Natural killer cell (primary cell): ENCODE results near the gene ZNF322. TPM values are rescaled to one million over a fixed set of nuclear protein-coding genes. Genes with fewer than 3 reads are reported as not detected.
A peak's percentile ranks its signal among the peaks of the same experiment; 100 is the strongest.
"Not testable (repeated sequence)": the region's sequence is repeated elsewhere in the genome, so short reads cannot be mapped to it uniquely, and the experiment has no call there.

Experiments used
- ATAC-seq, 3 donors: fragments of 150-1000 bp in 2 of 3; fragments of 200-7000 bp in 1 of 3; cut with Tn5 transposase; 1 replicate in 1 of 3; 2 replicates in 2 of 3; pipeline ENCODE4 v1.10.0; 2021; ENCODE audit warnings: mild to moderate bottlenecking in 2 of 3, moderate library complexity in 2 of 3
- DNase-seq, 2 donors: peaks; one replicate each; pipeline versions ENCODE4 v3.0.0 to v3.0.0-alpha.2; 2013 to 2021; ENCODE audit warnings: mixed read lengths in 1 of 2
- H3K27ac ChIP-seq: one replicate; pipeline ENCODE4 v1.5.1; 2013; ENCODE audit warnings: mild to moderate bottlenecking, low read length
- H3K27me3 ChIP-seq: one replicate; pipeline ENCODE4 v1.6.1; 2013; ENCODE audit warnings: low read length; ENCODE audit not compliant: control insufficient read depth, insufficient read depth
- H3K36me3 ChIP-seq: one replicate; pipeline ENCODE4 v1.6.1; 2013; ENCODE audit warnings: low read length; ENCODE audit not compliant: control insufficient read depth, insufficient read depth
- H3K4me1 ChIP-seq: one replicate; pipeline ENCODE4 v1.6.1; 2013; ENCODE audit warnings: low read length; ENCODE audit not compliant: control insufficient read depth, insufficient read depth
- H3K4me3 ChIP-seq: one replicate; pipeline ENCODE4 v1.5.1; 2013; ENCODE audit warnings: low read length
- H3K9me3 ChIP-seq: one replicate; pipeline ENCODE4 v1.6.1; 2013; ENCODE audit warnings: low read length; ENCODE audit not compliant: control insufficient read depth, insufficient read depth
- H3K27ac Mint-ChIP-seq, 2 donors: one replicate each; pipeline ENCODE4 v1.8.0; 2022; ENCODE audit warnings: mild to moderate bottlenecking in 2 of 2, mixed read lengths in 2 of 2, moderate library complexity in 1 of 2
- H3K27me3 Mint-ChIP-seq, 2 donors: one replicate each; pipeline ENCODE4 v1.8.0; 2022; ENCODE audit warnings: low read depth in 2 of 2, mixed read lengths in 2 of 2
- H3K36me3 Mint-ChIP-seq: one replicate; pipeline ENCODE4 v1.8.0; 2022; ENCODE audit warnings: mixed read lengths
- H3K4me1 Mint-ChIP-seq, 2 donors: one replicate each; pipeline ENCODE4 v1.8.0; 2022; ENCODE audit warnings: mixed read lengths in 2 of 2
- H3K4me3 Mint-ChIP-seq: one replicate; pipeline ENCODE4 v1.8.0; 2022; ENCODE audit warnings: mild to moderate bottlenecking, moderate library complexity, mixed read lengths
- H3K9me3 Mint-ChIP-seq, 2 donors: one replicate each; pipeline ENCODE4 v1.8.0; 2022; ENCODE audit warnings: mixed read lengths in 2 of 2
- WGBS: methylation state at CpG from one replicate; pipeline ENCODE4 v1.1.7; 2013; ENCODE audit warnings: missing lambda C conversion rate; ENCODE audit not compliant: insufficient coverage; 5-methylcytosine and 5-hydroxymethylcytosine counted together
- intact Hi-C: fragments of 100-400 bp; cut with micrococcal nuclease; formaldehyde crosslinking; loops from one replicate; pipeline ENCODE4 v1.14.2; 2022
- total RNA-seq, 4 donors: library from RNA; stranded (reverse); fragments of 120-200 nt in 1 of 4; gene quantifications; one replicate each; pipeline versions ENCODE4 v1.2.3 to v1.2.4, GENCODE V29; 2013 to 2022
- TF ChIP-seq, protein P1 (sequence below): fragments of 200-600 bp; IDR thresholded peaks from one replicate; pipeline ENCODE4 v1.8.0; 2022; ENCODE audit warnings: antibody characterized with exemption

ZNF322 gene
- total RNA-seq, 3 donors from 2014 or later (not counting 1 experiment from before 2014, with no cell fraction given), result 7.0 to 12.1 (median 9.3) TPM

DNA sequence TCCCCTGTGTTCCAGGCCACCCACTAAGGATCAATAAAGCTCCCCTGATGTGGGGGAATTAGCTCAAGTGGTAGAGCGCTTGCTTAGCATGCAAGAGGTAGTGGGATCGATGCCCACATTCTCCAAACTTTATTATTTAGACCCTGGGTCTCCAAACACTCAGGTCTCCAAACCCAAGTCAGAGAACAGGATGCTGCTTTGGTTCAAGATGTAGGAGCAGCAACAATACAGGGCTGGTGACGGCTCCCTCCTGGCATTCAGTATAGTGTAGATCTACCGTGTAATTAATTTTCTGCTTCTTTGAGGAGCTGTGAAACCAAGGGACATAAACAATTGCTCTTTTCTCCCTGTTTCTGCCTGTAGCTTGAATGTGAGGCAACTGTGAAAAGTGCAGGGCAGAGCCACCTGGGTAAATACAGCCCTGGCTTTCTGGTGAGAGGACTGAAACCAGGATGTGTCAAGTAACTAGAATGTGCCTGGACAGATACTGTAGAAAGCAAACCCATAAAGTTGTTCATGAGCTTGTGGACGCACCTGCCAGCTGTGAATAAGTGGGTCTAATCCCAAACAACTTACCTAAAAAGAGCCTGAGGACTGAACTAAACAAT is 23.0 kb upstream of the ZNF322 start:
- H3K4me1 ChIP-seq, H3K36me3 ChIP-seq, H3K9me3 ChIP-seq, intact Hi-C loops, H3K27me3 Mint-ChIP-seq, H3K27me3 ChIP-seq, H3K27ac Mint-ChIP-seq, DNase-seq, H3K4me3 ChIP-seq, H3K9me3 Mint-ChIP-seq, H3K4me3 Mint-ChIP-seq, H3K27ac ChIP-seq, H3K4me1 Mint-ChIP-seq, H3K36me3 Mint-ChIP-seq, ATAC-seq: not testable (repeated sequence)
- WGBS, result no CpG with 5 or more reads among the region's 5 CpGs

DNA sequence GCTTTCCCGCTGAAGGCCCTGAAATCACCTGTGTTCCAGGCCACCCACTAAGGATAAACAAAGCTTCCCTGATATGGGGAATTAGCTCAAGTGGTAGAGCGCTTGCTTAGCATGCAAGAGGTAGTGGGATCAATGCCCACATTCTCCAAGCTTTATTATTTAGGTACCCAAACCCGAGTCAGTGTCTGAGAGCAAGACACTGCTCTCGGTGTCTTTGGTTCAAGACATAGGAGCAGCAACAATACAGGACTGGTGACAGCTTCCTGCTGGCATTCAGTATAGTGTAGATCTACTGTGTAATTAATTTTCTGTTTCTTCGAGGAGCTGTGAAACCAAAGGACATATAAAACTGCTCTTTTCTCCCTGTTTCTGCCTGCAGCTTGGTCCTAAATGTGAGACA is 13.7 kb upstream of the ZNF322 start:
- H3K27me3 Mint-ChIP-seq, H3K4me3 Mint-ChIP-seq, H3K27ac ChIP-seq, H3K4me1 Mint-ChIP-seq, H3K27ac Mint-ChIP-seq, ATAC-seq, H3K36me3 ChIP-seq, H3K36me3 Mint-ChIP-seq, DNase-seq, H3K27me3 ChIP-seq, H3K9me3 ChIP-seq, H3K4me1 ChIP-seq, H3K4me3 ChIP-seq, H3K9me3 Mint-ChIP-seq, intact Hi-C loops: not testable (repeated sequence)
- WGBS, result no CpG with 5 or more reads among the region's 5 CpGs

DNA sequence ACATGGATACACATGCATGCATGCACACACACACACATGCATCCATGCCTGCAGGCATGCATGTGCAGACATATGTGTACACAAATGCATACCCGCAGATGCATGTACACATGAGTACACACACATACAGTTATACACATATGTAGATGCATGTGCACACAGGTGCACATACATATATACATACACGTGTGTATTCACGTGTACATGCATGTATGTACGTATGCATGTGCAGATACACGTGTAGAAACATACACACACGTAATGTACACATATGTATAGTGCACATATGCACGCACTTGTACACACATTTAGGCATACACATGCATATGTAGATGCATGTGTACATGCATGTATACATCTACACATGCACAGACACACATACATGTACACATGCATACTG is 11.0 kb upstream of the ZNF322 start:
- H3K27me3 ChIP-seq, intact Hi-C loops, H3K9me3 Mint-ChIP-seq, H3K27ac ChIP-seq, DNase-seq, H3K36me3 Mint-ChIP-seq, H3K36me3 ChIP-seq, H3K4me1 ChIP-seq, H3K4me3 ChIP-seq, H3K27ac Mint-ChIP-seq, H3K4me1 Mint-ChIP-seq, H3K4me3 Mint-ChIP-seq, H3K9me3 ChIP-seq: not testable (repeated sequence)
- peak in 1 of 3 donors; percentile 35 for ATAC-seq
- H3K27me3 Mint-ChIP-seq, result peaks cover 7 to 11% of the 10 kb centered on the region in 2 donors
- 79% methylated on average over 7 of the region's 7 CpGs for WGBS

DNA sequence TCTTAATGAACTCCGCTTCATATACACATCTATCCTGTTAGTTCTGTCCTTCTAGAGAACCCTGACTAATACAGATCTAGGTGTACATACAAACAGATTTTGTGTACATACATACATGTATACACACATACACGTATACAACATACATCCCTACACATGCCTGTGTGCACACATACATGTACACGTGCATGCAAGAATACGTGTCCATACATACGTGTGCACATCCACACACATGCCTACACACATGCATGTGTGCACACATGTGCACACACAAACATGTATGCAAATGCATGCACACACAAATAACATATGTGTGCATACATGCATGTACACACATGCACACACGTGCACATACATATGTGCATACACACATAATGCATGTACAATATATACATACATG is 10.5 kb upstream of the ZNF322 start:
- H3K9me3 Mint-ChIP-seq, H3K4me3 ChIP-seq, H3K27ac Mint-ChIP-seq, DNase-seq, H3K36me3 ChIP-seq, intact Hi-C loops, H3K4me1 ChIP-seq, H3K9me3 ChIP-seq, H3K4me3 Mint-ChIP-seq, H3K4me1 Mint-ChIP-seq, H3K27ac ChIP-seq, H3K36me3 Mint-ChIP-seq: not testable (repeated sequence)
- 91% methylated on average over 6 of the region's 6 CpGs for WGBS
- peaks cover 11% of the 10 kb centered on the region for H3K27me3 ChIP-seq
- peaks cover 10 to 15% of the 10 kb centered on the region in 2 donors for H3K27me3 Mint-ChIP-seq
- peak in 1 of 3 donors; percentile 52 for ATAC-seq

DNA sequence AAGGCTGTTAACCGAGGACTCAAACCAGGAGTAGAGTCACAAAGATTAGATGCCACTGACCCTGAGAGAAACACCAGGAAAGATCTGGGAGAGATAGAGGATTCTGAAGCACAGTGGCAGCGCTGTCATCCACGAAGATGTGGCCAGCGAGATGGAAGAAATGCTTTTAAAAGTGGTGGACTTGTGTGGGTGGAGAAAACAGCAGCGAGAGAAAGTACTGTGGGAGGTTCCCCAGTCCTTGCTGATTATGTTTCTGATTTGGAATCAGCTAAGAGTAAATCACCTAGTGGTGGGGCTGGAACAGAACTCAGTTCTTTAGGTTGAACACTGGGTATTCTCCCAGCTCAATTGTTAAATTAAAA is 435 bp upstream of the ZNF322 start:
- Histone ChIP-seq H3K4me1 (peaks cover 2% of the 10 kb centered on the region), H3K36me3 (peaks cover 6% of the 10 kb centered on the region), H3K27me3 (peaks cover 10% of the 10 kb centered on the region), H3K9me3 (no peaks in the 10 kb centered on the region), H3K27ac (peak overlapping the region; percentile 77), H3K4me3 (peak overlapping the region; percentile 61)
- peak; percentile 39 to 51 (median 40) for ATAC-seq
- H3K4me1 Mint-ChIP-seq, result peaks cover 28 to 38% of the 10 kb centered on the region in 2 donors
- peaks cover 6% of the 10 kb centered on the region for H3K36me3 Mint-ChIP-seq
- no peaks in the 10 kb centered on the region for H3K9me3 Mint-ChIP-seq
- peak overlapping the region; percentile 93 for H3K4me3 Mint-ChIP-seq
- WGBS, result under 1% methylated on average over 5 of the region's 5 CpGs
- peak in 1 of 2 donors; percentile 59 for DNase-seq
- TF ChIP-seq, protein P1, sequence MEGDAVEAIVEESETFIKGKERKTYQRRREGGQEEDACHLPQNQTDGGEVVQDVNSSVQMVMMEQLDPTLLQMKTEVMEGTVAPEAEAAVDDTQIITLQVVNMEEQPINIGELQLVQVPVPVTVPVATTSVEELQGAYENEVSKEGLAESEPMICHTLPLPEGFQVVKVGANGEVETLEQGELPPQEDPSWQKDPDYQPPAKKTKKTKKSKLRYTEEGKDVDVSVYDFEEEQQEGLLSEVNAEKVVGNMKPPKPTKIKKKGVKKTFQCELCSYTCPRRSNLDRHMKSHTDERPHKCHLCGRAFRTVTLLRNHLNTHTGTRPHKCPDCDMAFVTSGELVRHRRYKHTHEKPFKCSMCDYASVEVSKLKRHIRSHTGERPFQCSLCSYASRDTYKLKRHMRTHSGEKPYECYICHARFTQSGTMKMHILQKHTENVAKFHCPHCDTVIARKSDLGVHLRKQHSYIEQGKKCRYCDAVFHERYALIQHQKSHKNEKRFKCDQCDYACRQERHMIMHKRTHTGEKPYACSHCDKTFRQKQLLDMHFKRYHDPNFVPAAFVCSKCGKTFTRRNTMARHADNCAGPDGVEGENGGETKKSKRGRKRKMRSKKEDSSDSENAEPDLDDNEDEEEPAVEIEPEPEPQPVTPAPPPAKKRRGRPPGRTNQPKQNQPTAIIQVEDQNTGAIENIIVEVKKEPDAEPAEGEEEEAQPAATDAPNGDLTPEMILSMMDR, result no peak
- peaks cover 22 to 31% of the 10 kb centered on the region in 2 donors for H3K27me3 Mint-ChIP-seq
- H3K27ac Mint-ChIP-seq, result peak overlapping the region; percentile 75 to 81
- intact Hi-C loops, result loop anchor here (1.0 kb wide), 1 partner anchor 64 kb away; the partner anchor contains the start of gene ABT1
